HG03521 (cell line): ENCODE results near the gene MAB21L3.

Experiments
- ATAC-seq: cut with Tn5 transposase; IDR thresholded peaks from one replicate; pipeline ENCODE4 v1.9.1; 2021; ENCODE audit warnings: mild to moderate bottlenecking, moderate library complexity; ENCODE audit not compliant: unreplicated experiment

Gene MAB21L3

GRCh38 chr1:116107371-116107770 is 3.8 kb upstream of the MAB21L3 start:
- no peak for ATAC-seq

GRCh38 chr1:116111524-116112021 is 374 bp downstream of the MAB21L3 start:
- ATAC-seq: no peak

GRCh38 chr1:116112388-116113140 is 1.4 kb downstream of the MAB21L3 start:
- ATAC-seq: no peak

- no peak for ATAC-seq
Observed at GRCh38 chr1:116113615-116114014, 2.4 kb downstream of the MAB21L3 start.

GRCh38 chr1:116115476-116116439 is 4.6 kb downstream of the MAB21L3 start:
- ATAC-seq: no peak

- ATAC-seq: no peak
Observed at GRCh38 chr1:116118471-116118870, 7.3 kb downstream of the MAB21L3 start.

- no peak for ATAC-seq
Observed at GRCh38 chr1:116119876-116120275, 8.7 kb downstream of the MAB21L3 start.

- no peak for ATAC-seq
Observed at GRCh38 chr1:116122955-116123757, 12.0 kb downstream of the MAB21L3 start.

- no peak for ATAC-seq
Observed at GRCh38 chr1:116123837-116124533, 12.8 kb downstream of the MAB21L3 start.

- ATAC-seq: no peak
Observed at GRCh38 chr1:116125758-116126157, 14.6 kb downstream of the MAB21L3 start.

GRCh38 chr1:116126281-116126680 is 15.1 kb downstream of the MAB21L3 start:
- ATAC-seq: no peak

GRCh38 chr1:116127123-116127847 is 16.1 kb downstream of the MAB21L3 start:
- no peak for ATAC-seq

- no peak for ATAC-seq
Observed at GRCh38 chr1:116127848-116128540, 16.8 kb downstream of the MAB21L3 start.

GRCh38 chr1:116128664-116129063 is 17.5 kb downstream of the MAB21L3 start:
- ATAC-seq: no peak

- ATAC-seq: no peak
Observed at GRCh38 chr1:116129537-116129936, 18.3 kb downstream of the MAB21L3 start.

- ATAC-seq: no peak
Observed at GRCh38 chr1:116130356-116130755, 19.2 kb downstream of the MAB21L3 start.

GRCh38 chr1:116131170-116131569 is 20.0 kb downstream of the MAB21L3 start:
- no peak for ATAC-seq

GRCh38 chr1:116131866-116132605 is 20.8 kb downstream of the MAB21L3 start:
- ATAC-seq: no peak
